Activated naive CD4-positive, alpha-beta T cell treated with anti-CD3 and anti-CD28 coated beads, Interleukin-2, amount 50 U/mL, for 24 hours (primary cell): Measurements from ENCODE around the gene SMYD4.

Source experiments
- H3K27ac Mint-ChIP-seq: one replicate; pipeline ENCODE4 v1.8.0; 2021; ENCODE audit warnings: mild to moderate bottlenecking, mixed read lengths
- H3K27me3 Mint-ChIP-seq: one replicate; pipeline ENCODE4 v1.8.0; 2021; ENCODE audit warnings: mixed read lengths
- H3K36me3 Mint-ChIP-seq: one replicate; pipeline ENCODE4 v1.8.0; 2021; ENCODE audit warnings: mixed read lengths
- H3K4me1 Mint-ChIP-seq: one replicate; pipeline ENCODE4 v1.8.0; 2021; ENCODE audit warnings: mixed read lengths
- H3K4me3 Mint-ChIP-seq: one replicate; pipeline ENCODE4 v1.8.0; 2021; ENCODE audit warnings: mild to moderate bottlenecking, mixed read lengths
- H3K9me3 Mint-ChIP-seq: one replicate; pipeline ENCODE4 v1.8.0; 2021; ENCODE audit warnings: mixed read lengths

SMYD4 gene

GRCh38 chr17:1737531-1738291 lies 92.0 kb downstream of the SMYD4 start:
- H3K4me1 Mint-ChIP-seq = peaks cover 6% of the 10 kb centered on the region
- no peaks in the 10 kb centered on the region for H3K9me3 Mint-ChIP-seq
- no peak overlapping the region for H3K27ac Mint-ChIP-seq
- no peaks in the 10 kb centered on the region for H3K36me3 Mint-ChIP-seq
- no peaks in the 10 kb centered on the region for H3K27me3 Mint-ChIP-seq
- H3K4me3 Mint-ChIP-seq = no peak overlapping the region

GRCh38 chr17:1736348-1737281 lies 93.1 kb downstream of the SMYD4 start:
- Mint-ChIP-seq H3K27me3 (no peaks in the 10 kb centered on the region), H3K4me1 (peaks cover 6% of the 10 kb centered on the region), H3K9me3 (no peaks in the 10 kb centered on the region), H3K27ac (no peak overlapping the region), H3K36me3 (no peaks in the 10 kb centered on the region), H3K4me3 (no peak overlapping the region)

GRCh38 chr17:1735834-1736347 lies 93.8 kb downstream of the SMYD4 start:
- Mint-ChIP-seq H3K36me3 (no peaks in the 10 kb centered on the region), H3K27ac (no peak overlapping the region), H3K4me3 (no peak overlapping the region)

GRCh38 chr17:1735418-1735817 lies 94.3 kb downstream of the SMYD4 start:
- no peak overlapping the region for H3K27ac Mint-ChIP-seq
- peaks cover 6% of the 10 kb centered on the region for H3K4me1 Mint-ChIP-seq
- no peaks in the 10 kb centered on the region for H3K27me3 Mint-ChIP-seq
- H3K36me3 Mint-ChIP-seq = no peaks in the 10 kb centered on the region
- H3K9me3 Mint-ChIP-seq = no peaks in the 10 kb centered on the region
- no peak overlapping the region for H3K4me3 Mint-ChIP-seq

More at GRCh38 chr17:1735834-1736347, 93.8 kb downstream of the SMYD4 start:
- Mint-ChIP-seq H3K9me3 (no peaks in the 10 kb centered on the region), H3K27me3 (no peaks in the 10 kb centered on the region), H3K4me1 (peaks cover 6% of the 10 kb centered on the region)

GRCh38 chr17:1733759-1734158 lies 95.9 kb downstream of the SMYD4 start:
- Mint-ChIP-seq H3K27me3 (no peaks in the 10 kb centered on the region), H3K9me3 (no peaks in the 10 kb centered on the region), H3K36me3 (peaks cover 2% of the 10 kb centered on the region), H3K4me3 (no peak overlapping the region), H3K4me1 (peaks cover 18% of the 10 kb centered on the region), H3K27ac (no peak overlapping the region)

- Mint-ChIP-seq H3K4me3 (no peak overlapping the region), H3K4me1 (peaks cover 26% of the 10 kb centered on the region), H3K27ac (no peak overlapping the region), H3K27me3 (no peaks in the 10 kb centered on the region), H3K36me3 (peaks cover 2% of the 10 kb centered on the region), H3K9me3 (no peaks in the 10 kb centered on the region)
Observed at GRCh38 chr17:1732833-1733321, 96.8 kb downstream of the SMYD4 start.

- H3K27ac Mint-ChIP-seq = no peak overlapping the region
- H3K4me3 Mint-ChIP-seq = no peak overlapping the region
- no peaks in the 10 kb centered on the region for H3K9me3 Mint-ChIP-seq
- peaks cover 26% of the 10 kb centered on the region for H3K4me1 Mint-ChIP-seq
- no peaks in the 10 kb centered on the region for H3K27me3 Mint-ChIP-seq
- peaks cover 2% of the 10 kb centered on the region for H3K36me3 Mint-ChIP-seq
Observed at GRCh38 chr17:1732241-1732832, 97.4 kb downstream of the SMYD4 start.

GRCh38 chr17:1731194-1731506 lies 98.6 kb downstream of the SMYD4 start:
- Mint-ChIP-seq H3K4me3 (no peak overlapping the region), H3K27me3 (no peaks in the 10 kb centered on the region), H3K4me1 (peaks cover 23% of the 10 kb centered on the region), H3K36me3 (peaks cover 2% of the 10 kb centered on the region), H3K9me3 (no peaks in the 10 kb centered on the region), H3K27ac (no peak overlapping the region)

- H3K4me3 Mint-ChIP-seq = no peak overlapping the region
- no peaks in the 10 kb centered on the region for H3K27me3 Mint-ChIP-seq
- peaks cover 26% of the 10 kb centered on the region for H3K4me1 Mint-ChIP-seq
- H3K36me3 Mint-ChIP-seq = peaks cover 4% of the 10 kb centered on the region
- no peak overlapping the region for H3K27ac Mint-ChIP-seq
- H3K9me3 Mint-ChIP-seq = no peaks in the 10 kb centered on the region
Observed at GRCh38 chr17:1730326-1731193, 99.1 kb downstream of the SMYD4 start.

GRCh38 chr17:1729966-1730325 lies 99.8 kb downstream of the SMYD4 start:
- no peak overlapping the region for H3K27ac Mint-ChIP-seq
- peaks cover 29% of the 10 kb centered on the region for H3K4me1 Mint-ChIP-seq

More at GRCh38 chr17:1729966-1730325, 99.8 kb downstream of the SMYD4 start:
- no peaks in the 10 kb centered on the region for H3K27me3 Mint-ChIP-seq
- H3K4me3 Mint-ChIP-seq = peak overlapping the region; percentile 49
- H3K9me3 Mint-ChIP-seq = no peaks in the 10 kb centered on the region
- peaks cover 4% of the 10 kb centered on the region for H3K36me3 Mint-ChIP-seq
